Stomach (tissue), 4 donors: Measurements from ENCODE around the gene CNTN5.

Experiments
- EP300 ChIP-seq: sonication (generic); formaldehyde crosslinking; IDR thresholded peaks from one replicate; pipeline ENCODE4 v1.6.1; 2017; ENCODE audit warnings: antibody characterized with exemption
- POLR2A ChIP-seq, 4 donors: fragments of 450-650 bp; IDR thresholded peaks; one replicate each; pipeline ENCODE4 v1.6.1; 2016; ENCODE audit warnings: antibody characterized with exemption in 4 of 4, control low read depth in 2 of 4, mild to moderate bottlenecking in 1 of 4, moderate library complexity in 1 of 4
- POLR2AphosphoS5 ChIP-seq, 3 donors: sonication (generic); formaldehyde crosslinking; IDR thresholded peaks; one replicate each; pipeline ENCODE4 v1.6.1; 2016; ENCODE audit warnings: antibody characterized with exemption in 3 of 3
- TF ChIP-seq, protein P1 (sequence below), 7 experiments: fragments of 450-650 bp in 4 of 7; fragments of 200-600 bp in 3 of 7; sonication (generic) in 3 of 7; IDR thresholded peaks; one replicate each; pipeline ENCODE4 v1.5.1; 2016 to 2019; ENCODE audit warnings: antibody characterized with exemption in 7 of 7, control low read depth in 2 of 7, mild to moderate bottlenecking in 1 of 7

DNA sequence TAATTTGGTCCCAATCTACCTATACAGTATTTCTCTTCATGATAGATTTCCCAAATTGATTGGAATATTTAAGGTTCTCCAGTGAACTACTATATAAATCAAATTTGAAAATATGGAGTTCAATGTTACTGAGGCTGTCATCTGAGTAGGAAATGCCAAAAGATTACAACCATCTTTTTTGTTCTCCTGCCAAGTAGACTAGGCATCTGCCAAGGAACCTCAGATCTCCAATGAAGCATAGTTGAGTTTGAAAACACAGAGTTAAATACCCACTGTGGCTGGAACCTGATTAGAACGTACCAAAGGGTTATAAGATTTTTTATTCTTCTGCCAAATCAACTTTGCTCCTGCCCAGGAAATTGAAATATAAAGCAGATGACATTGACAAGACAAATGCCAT, 330.9 kb downstream of the CNTN5 start:
- TF ChIP-seq POLR2A (IDR thresholded peaks at IDR 0.05) (no peak), EP300 (no peak), POLR2AphosphoS5 (IDR thresholded peaks at IDR 0.05) (no peak)
- TF ChIP-seq, protein P1, sequence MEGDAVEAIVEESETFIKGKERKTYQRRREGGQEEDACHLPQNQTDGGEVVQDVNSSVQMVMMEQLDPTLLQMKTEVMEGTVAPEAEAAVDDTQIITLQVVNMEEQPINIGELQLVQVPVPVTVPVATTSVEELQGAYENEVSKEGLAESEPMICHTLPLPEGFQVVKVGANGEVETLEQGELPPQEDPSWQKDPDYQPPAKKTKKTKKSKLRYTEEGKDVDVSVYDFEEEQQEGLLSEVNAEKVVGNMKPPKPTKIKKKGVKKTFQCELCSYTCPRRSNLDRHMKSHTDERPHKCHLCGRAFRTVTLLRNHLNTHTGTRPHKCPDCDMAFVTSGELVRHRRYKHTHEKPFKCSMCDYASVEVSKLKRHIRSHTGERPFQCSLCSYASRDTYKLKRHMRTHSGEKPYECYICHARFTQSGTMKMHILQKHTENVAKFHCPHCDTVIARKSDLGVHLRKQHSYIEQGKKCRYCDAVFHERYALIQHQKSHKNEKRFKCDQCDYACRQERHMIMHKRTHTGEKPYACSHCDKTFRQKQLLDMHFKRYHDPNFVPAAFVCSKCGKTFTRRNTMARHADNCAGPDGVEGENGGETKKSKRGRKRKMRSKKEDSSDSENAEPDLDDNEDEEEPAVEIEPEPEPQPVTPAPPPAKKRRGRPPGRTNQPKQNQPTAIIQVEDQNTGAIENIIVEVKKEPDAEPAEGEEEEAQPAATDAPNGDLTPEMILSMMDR (IDR thresholded peaks at IDR 0.05), result no peak
